Endothelial cell of coronary artery (primary cell): ENCODE data around the gene PSMG4. TPM values are rescaled to one million over a fixed set of nuclear protein-coding genes. Genes with fewer than 3 reads are reported as not detected.

Source experiments
- total RNA-seq: library from RNA; depleted of rRNA; stranded (reverse); fragments of >200 nt; gene quantifications from 2 replicates; pipeline ENCODE4 v1.2.3, GENCODE V29; 2014

Gene PSMG4, protein sequence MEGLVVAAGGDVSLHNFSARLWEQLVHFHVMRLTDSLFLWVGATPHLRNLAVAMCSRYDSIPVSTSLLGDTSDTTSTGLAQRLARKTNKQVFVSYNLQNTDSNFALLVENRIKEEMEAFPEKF
- total RNA-seq, result 63.9 and 65.9 TPM in 2 replicates

DNA sequence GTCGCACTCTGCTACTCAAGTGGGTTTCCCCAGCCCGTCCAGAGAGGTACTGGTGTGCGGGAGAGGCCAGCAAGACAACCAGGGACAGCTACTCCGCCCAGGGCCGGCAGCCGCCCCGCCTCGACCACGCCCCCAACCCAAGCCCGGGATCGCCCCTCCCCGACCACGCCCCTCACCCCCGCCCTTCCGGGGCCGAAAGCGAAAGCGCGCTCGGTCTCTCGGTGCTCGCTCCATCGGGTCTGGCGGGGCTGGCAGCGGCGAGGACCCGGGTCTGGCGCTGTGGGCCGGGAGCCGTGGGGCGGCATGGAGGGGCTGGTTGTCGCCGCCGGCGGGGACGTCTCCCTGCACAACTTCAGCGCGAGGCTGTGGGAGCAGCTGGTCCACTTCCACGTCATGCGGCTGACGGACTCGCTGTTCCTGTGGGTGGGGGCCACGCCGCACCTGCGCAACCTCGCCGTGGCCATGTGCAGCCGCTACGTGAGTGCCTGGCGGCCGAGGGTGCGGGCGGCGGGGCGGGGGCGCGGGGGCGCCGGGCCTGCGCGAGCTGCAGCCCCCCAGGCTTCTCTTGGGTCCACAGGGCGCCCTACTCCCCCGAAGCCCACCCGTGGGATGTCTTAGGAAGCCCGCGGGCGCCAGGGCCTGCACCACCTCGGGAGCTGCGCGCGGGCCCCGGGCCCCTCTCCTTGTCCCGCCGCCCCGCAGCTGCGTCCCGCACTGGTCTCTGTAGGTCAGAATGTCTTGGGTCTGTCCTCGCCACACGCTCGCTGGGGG, at the start of gene PSMG4:
Gene PSMG4 (plus strand): TSS at position 228 of the 771 bp plus-strand sequence. CDS start 76 bp downstream, at position 304.

DNA sequence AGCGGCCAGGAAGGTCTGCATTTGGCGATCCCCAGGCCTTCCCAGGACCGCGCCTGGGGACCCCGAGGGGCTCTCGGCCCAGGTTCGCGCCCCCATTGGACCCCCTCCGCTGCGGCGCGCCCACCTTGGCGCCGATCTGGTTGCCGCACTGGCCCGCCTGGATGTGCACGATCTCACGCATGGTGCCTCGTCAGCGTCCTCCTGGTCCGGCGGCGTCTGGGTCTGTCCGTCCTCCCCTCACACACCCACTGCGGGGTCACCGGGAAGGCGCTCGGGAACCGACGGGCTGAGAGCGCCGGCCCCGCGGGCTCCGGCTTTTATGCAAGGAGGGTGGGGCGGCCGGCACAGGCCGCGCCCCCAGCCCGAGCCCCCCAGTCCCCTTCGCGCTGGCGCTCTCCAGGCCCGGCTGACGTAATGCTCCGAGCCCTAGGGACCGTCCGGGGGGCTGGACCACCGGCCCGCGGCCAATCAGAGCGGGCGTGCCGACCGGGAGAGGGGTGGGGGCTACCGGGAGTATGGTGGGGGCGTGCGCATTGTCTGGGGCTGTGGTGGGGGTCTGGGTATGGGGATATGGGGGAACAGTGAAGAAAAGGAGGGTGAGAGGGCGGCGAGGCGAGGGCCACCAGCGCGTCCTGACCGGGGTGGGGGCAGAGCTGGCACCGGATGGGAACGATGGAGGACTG, 31.2 kb upstream of the PSMG4 start, which contains the start of gene TUBB2B:
Gene TUBB2B (minus strand): TSS at position 291 of the 683 bp plus-strand sequence. CDS start 110 bp downstream, at position 181.

Other genes starting within 250 kb of the PSMG4 start
- gene RIPK1, start 190.5 kb upstream of the PSMG4 start, total RNA-seq, result 18.6 and 21.7 TPM in 2 replicates
- gene BPHL, start 140.2 kb upstream of the PSMG4 start, total RNA-seq, result 7.6 and 9.4 TPM in 2 replicates
- 64.7 and 102 TPM in 2 replicates for gene TUBB2A, start 101.4 kb upstream of the PSMG4 start, total RNA-seq
- gene TUBB2B, start 31.3 kb upstream of the PSMG4 start, total RNA-seq, result 0.63 and 2.9 TPM in 2 replicates
- gene SLC22A23, start 198.1 kb downstream of the PSMG4 start, total RNA-seq, result 4.4 and 9.0 TPM in 2 replicates